ENCODE data around the gene SOBP.

SOBP gene

GRCh38 chr6:107489636-107490565 lies at the start of gene SOBP:
Gene SOBP (plus strand): TSS chr6:107490117. CDS start chr6:107490617, 500 bp downstream.
- peak in 1 of 3 experiments; percentile 14 for TF ChIP-seq CTCF (IDR thresholded peaks at IDR 0.05; ENCODE audit: unreplicated experiment in 3 of 3)
- Mint-ChIP-seq H3K4me1 (peaks cover 20% of the 10 kb centered on the region), H3K9me3 (no peaks in the 10 kb centered on the region), H3K36me3 (ENCODE audit: low read depth) (no peaks in the 10 kb centered on the region), H3K27me3 (ENCODE audit: low read depth) (peaks cover 28% of the 10 kb centered on the region), H3K27ac (peak within 1 kb of the TSS; percentile 77 to 86 (median 77)), H3K4me3 (peak within 1 kb of the TSS; percentile 95 to 97 (median 97))

GRCh38 chr6:107440936-107441335 lies 49.0 kb upstream of the SOBP start:
- Mint-ChIP-seq H3K4me3 (no peak overlapping the region), H3K9me3 (peaks cover 4% of the 10 kb centered on the region), H3K27me3 (ENCODE audit: low read depth) (no peaks in the 10 kb centered on the region), H3K36me3 (ENCODE audit: low read depth) (peaks cover 5% of the 10 kb centered on the region), H3K4me1 (no peaks in the 10 kb centered on the region), H3K27ac (no peak overlapping the region)
- no peak for TF ChIP-seq CTCF (IDR thresholded peaks at IDR 0.05; ENCODE audit: unreplicated experiment in 3 of 3)

GRCh38 chr6:107441682-107442081 lies 48.2 kb upstream of the SOBP start:
- TF ChIP-seq CTCF (IDR thresholded peaks at IDR 0.05; ENCODE audit: unreplicated experiment in 3 of 3), result no peak
- H3K4me1 Mint-ChIP-seq, result no peaks in the 10 kb centered on the region
- no peaks in the 10 kb centered on the region for H3K27me3 Mint-ChIP-seq (ENCODE audit: low read depth)
- peak overlapping the region in 1 of 3 experiments; percentile 8 for H3K27ac Mint-ChIP-seq
- peaks cover 10% of the 10 kb centered on the region for H3K36me3 Mint-ChIP-seq (ENCODE audit: low read depth)
- H3K9me3 Mint-ChIP-seq, result peaks cover 8% of the 10 kb centered on the region
- H3K4me3 Mint-ChIP-seq, result no peak overlapping the region

GRCh38 chr6:107442938-107443607 lies 46.8 kb upstream of the SOBP start:
- Mint-ChIP-seq H3K36me3 (ENCODE audit: low read depth) (peaks cover 23% of the 10 kb centered on the region), H3K4me3 (no peak overlapping the region), H3K9me3 (peaks cover 18% of the 10 kb centered on the region), H3K4me1 (no peaks in the 10 kb centered on the region), H3K27ac (no peak overlapping the region), H3K27me3 (ENCODE audit: low read depth) (no peaks in the 10 kb centered on the region)
- TF ChIP-seq CTCF (IDR thresholded peaks at IDR 0.05; ENCODE audit: unreplicated experiment in 3 of 3), result no peak

GRCh38 chr6:107443608-107444267 lies 46.2 kb upstream of the SOBP start:
- no peaks in the 10 kb centered on the region for H3K27me3 Mint-ChIP-seq (ENCODE audit: low read depth)
- no peak overlapping the region for H3K27ac Mint-ChIP-seq
- TF ChIP-seq CTCF (IDR thresholded peaks at IDR 0.05; ENCODE audit: unreplicated experiment in 3 of 3), result no peak
- peaks cover 24% of the 10 kb centered on the region for H3K9me3 Mint-ChIP-seq
- H3K4me1 Mint-ChIP-seq, result no peaks in the 10 kb centered on the region
- no peak overlapping the region for H3K4me3 Mint-ChIP-seq
- peaks cover 30% of the 10 kb centered on the region for H3K36me3 Mint-ChIP-seq (ENCODE audit: low read depth)

Data from nephron (organoid).